ENCODE data around the gene ATG9B. TPM values are rescaled to one million over a fixed set of nuclear protein-coding genes. Genes with fewer than 3 reads are reported as not detected.

Gene ATG9B
- total RNA-seq, 1 donor from 2014 or later, result 11.8 TPM

DNA sequence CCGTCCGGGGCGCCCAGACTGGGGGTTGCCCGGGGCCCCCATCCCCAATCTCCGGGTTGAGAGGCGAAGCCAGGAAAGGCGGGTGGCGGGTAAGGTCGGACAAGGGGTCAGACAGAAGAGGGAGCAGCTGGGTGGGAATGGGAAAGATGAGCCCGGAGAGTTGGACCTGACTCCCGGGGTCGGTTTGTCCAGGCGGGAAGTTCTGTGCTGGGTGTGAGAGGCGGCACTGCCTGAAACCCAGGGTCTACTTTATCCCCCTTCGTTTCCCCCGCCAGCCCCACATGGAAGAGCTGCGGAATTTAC, 35.8 kb upstream of the ATG9B start:
- Mint-ChIP-seq H3K27me3 (ENCODE audit: low read depth) (no peaks in the 10 kb centered on the region), H3K27ac (peak overlapping the region; percentile 87), H3K4me1 (peaks cover 54% of the 10 kb centered on the region), H3K36me3 (no peaks in the 10 kb centered on the region), H3K4me3 (peak overlapping the region; percentile 84), H3K9me3 (no peaks in the 10 kb centered on the region)
- no peak for DNase-seq (ENCODE audit: low spot score in 2 of 2, unreplicated experiment in 2 of 2)
- TF ChIP-seq, protein P1, sequence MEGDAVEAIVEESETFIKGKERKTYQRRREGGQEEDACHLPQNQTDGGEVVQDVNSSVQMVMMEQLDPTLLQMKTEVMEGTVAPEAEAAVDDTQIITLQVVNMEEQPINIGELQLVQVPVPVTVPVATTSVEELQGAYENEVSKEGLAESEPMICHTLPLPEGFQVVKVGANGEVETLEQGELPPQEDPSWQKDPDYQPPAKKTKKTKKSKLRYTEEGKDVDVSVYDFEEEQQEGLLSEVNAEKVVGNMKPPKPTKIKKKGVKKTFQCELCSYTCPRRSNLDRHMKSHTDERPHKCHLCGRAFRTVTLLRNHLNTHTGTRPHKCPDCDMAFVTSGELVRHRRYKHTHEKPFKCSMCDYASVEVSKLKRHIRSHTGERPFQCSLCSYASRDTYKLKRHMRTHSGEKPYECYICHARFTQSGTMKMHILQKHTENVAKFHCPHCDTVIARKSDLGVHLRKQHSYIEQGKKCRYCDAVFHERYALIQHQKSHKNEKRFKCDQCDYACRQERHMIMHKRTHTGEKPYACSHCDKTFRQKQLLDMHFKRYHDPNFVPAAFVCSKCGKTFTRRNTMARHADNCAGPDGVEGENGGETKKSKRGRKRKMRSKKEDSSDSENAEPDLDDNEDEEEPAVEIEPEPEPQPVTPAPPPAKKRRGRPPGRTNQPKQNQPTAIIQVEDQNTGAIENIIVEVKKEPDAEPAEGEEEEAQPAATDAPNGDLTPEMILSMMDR (IDR thresholded peaks at IDR 0.05; ENCODE audit: unreplicated experiment), result peak; percentile 20

DNA sequence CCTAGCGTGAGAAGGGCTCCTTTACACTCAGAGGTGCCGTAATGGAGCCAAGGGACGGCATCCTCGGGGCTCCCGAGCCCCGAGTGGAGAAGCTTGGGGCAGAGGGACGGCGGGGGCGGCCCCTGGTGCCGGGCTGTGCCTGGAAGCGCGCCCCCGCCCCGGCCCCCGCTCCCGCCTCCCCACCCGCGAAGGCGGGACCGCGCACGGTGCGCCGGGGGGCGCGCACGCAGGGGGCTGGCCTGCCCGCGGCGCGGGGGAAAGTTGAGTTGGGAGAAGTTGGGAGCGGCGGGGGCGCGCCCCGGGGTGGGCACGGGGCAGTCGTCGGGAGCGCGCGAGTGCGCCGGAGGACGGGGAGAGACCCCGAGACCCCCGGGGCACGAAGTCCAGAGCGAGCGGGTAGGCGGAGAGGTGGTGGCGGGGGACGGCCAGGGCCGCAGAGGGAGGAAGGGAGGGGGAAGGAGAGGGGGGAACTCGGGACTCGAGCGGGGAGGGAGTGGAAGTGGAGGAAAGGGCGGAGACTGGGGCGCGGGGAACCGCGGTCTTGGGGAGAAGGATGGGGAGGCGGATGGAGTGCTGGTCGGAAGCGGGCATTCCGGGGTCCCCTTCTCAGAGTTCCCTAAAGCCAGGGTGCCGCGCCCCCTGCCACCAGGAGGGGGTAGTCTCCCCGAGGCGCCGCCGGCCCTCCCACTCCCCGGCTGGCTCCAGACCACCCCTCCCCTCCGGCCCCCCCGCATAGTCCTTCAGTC, 35.2 kb upstream of the ATG9B start, which contains the start of gene SLC4A2:
Gene SLC4A2, plus strand, starts transcription at position 223 of the 746 bp plus-strand sequence. CDS start 2,399 bp downstream, outside the sequence.
- Mint-ChIP-seq H3K27ac (peak within 1 kb of the TSS; percentile 98), H3K27me3 (ENCODE audit: low read depth) (no peaks in the 10 kb centered on the region), H3K4me1 (peaks cover 54% of the 10 kb centered on the region), H3K36me3 (peaks cover 3% of the 10 kb centered on the region), H3K9me3 (no peaks in the 10 kb centered on the region), H3K4me3 (peak within 1 kb of the TSS; percentile 84)
- peak; percentile 52 to 80 for DNase-seq (ENCODE audit: low spot score in 2 of 2, unreplicated experiment in 2 of 2)
- TF ChIP-seq, protein P1 (IDR thresholded peaks at IDR 0.05; ENCODE audit: unreplicated experiment), result peak; percentile 68

GRCh38 chr7:151058781-151059366, 34.6 kb upstream of the ATG9B start:
- peak overlapping the region; percentile 98 for H3K27ac Mint-ChIP-seq
- H3K9me3 Mint-ChIP-seq, result no peaks in the 10 kb centered on the region
- H3K36me3 Mint-ChIP-seq, result peaks cover 4% of the 10 kb centered on the region
- peaks cover 54% of the 10 kb centered on the region for H3K4me1 Mint-ChIP-seq
- TF ChIP-seq, protein P1 (IDR thresholded peaks at IDR 0.05; ENCODE audit: unreplicated experiment), result no peak
- no peaks in the 10 kb centered on the region for H3K27me3 Mint-ChIP-seq (ENCODE audit: low read depth)
- DNase-seq (ENCODE audit: low spot score in 2 of 2, unreplicated experiment in 2 of 2), result no peak
- peak overlapping the region; percentile 79 for H3K4me3 Mint-ChIP-seq

DNA sequence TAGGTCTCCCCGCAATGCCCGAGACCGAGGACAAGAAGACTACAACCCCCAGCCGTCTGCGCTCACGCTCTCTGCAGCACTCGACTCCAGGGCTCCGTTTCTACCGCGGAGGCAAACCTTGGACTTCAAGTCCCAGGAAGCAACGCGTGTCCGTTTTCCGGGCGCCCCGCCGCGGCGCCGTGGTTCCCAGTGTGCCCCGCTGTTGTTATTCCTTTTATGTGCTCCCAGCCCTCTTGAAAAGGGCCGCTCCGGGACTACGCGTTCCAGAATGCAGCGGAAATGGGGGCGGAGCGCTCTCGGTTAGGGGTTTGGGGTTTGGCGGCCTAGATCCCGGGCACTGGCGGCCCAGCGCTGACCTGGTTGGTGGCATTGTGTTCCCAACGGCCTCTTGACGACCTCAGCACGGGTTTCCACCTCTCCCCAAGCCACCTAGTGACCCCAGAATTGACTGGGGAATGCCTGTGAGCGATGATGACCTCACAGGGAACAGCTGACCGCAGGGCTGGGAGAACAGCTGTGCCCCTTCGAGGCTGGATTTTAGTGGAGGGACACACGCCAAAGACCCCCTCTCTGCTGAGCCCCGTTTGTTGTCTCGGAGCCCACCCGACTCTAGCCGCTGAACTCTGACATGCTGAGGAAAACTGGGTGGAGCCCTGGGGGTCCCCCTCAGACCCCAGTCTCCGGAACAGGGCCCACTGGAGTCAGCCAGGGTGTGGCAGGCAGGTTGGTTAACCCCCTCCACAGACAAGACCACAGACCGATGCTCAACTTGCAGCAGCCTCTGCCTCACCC, 33.9 kb upstream of the ATG9B start:
- Mint-ChIP-seq H3K4me3 (peak overlapping the region; percentile 79), H3K27ac (peak overlapping the region; percentile 98), H3K36me3 (peaks cover 4% of the 10 kb centered on the region), H3K4me1 (peaks cover 51% of the 10 kb centered on the region), H3K27me3 (ENCODE audit: low read depth) (no peaks in the 10 kb centered on the region), H3K9me3 (no peaks in the 10 kb centered on the region)
- peak; percentile 90 to 95 for DNase-seq (ENCODE audit: low spot score in 2 of 2, unreplicated experiment in 2 of 2)
- TF ChIP-seq, protein P1 (IDR thresholded peaks at IDR 0.05; ENCODE audit: unreplicated experiment), result no peak

- peak within 1 kb of the TSS; percentile 98 for H3K27ac Mint-ChIP-seq
- DNase-seq (ENCODE audit: low spot score in 2 of 2, unreplicated experiment in 2 of 2), result no peak
- H3K4me3 Mint-ChIP-seq, result peak within 1 kb of the TSS; percentile 79
- peaks cover 2% of the 10 kb centered on the region for H3K27me3 Mint-ChIP-seq (ENCODE audit: low read depth)
- no peaks in the 10 kb centered on the region for H3K9me3 Mint-ChIP-seq
- H3K36me3 Mint-ChIP-seq, result peaks cover 8% of the 10 kb centered on the region
- TF ChIP-seq, protein P1 (IDR thresholded peaks at IDR 0.05; ENCODE audit: unreplicated experiment), result no peak
- peaks cover 47% of the 10 kb centered on the region for H3K4me1 Mint-ChIP-seq
These were observed 33.3 kb upstream of the ATG9B start, which contains the start of gene CDK5 for GRCh38 chr7:151057506-151057988. TSS of gene CDK5 (minus strand) at chr7:151057897. CDS start at chr7:151057848, 49 bp downstream.

All from mesothelial cell of epicardium (in vitro differentiated cells).